Upper lobe of left lung (tissue), 6 donors: Measurements from ENCODE around the gene CNTNAP2. TPM values are rescaled to one million over a fixed set of nuclear protein-coding genes. Genes with fewer than 3 reads are reported as not detected.

Experiments
- ATAC-seq, 2 donors: fragments of 200-7000 bp; cut with Tn5 transposase; one replicate each; pipeline ENCODE4 v1.9.1; 2022; ENCODE audit warnings: mild to moderate bottlenecking in 2 of 2, moderate library complexity in 2 of 2; ENCODE audit not compliant: low FRiP score in 2 of 2
- DNase-seq, 2 donors: peaks; one replicate each; pipeline ENCODE4 v3.0.0-alpha.2; 2019 to 2020
- H3K27ac ChIP-seq, 4 donors: fragments of 200-600 bp; sonication (generic); one replicate each; pipeline ENCODE4 v1.5.1; 2016 to 2019
- H3K27me3 ChIP-seq, 4 donors: fragments of 200-600 bp; sonication (generic); one replicate each; pipeline ENCODE4 v1.5.1; 2017 to 2019
- H3K36me3 ChIP-seq, 4 donors: fragments of 200-600 bp; sonication (generic); one replicate each; pipeline ENCODE4 v1.5.1; 2016 to 2019
- H3K4me1 ChIP-seq, 4 donors: fragments of 200-600 bp; sonication (generic); one replicate each; pipeline ENCODE4 v1.5.1; 2018 to 2019
- H3K4me3 ChIP-seq, 4 donors: fragments of 200-600 bp; sonication (generic); one replicate each; pipeline ENCODE4 v1.5.1; 2017 to 2019; ENCODE audit warnings: mild to moderate bottlenecking in 2 of 4, moderate library complexity in 1 of 4
- H3K9me3 ChIP-seq, 4 donors: fragments of 200-600 bp; sonication (generic); one replicate each; pipeline ENCODE4 v1.5.1; 2018 to 2019
- EP300 ChIP-seq, 4 donors: sonication (generic); formaldehyde crosslinking; IDR thresholded peaks; one replicate each; pipeline ENCODE4 v1.5.1; 2017; ENCODE audit warnings: antibody characterized with exemption in 4 of 4, control low read depth in 2 of 4
- POLR2A ChIP-seq, 4 donors: fragments of 450-650 bp; IDR thresholded peaks; one replicate each; pipeline ENCODE4 v1.5.1; 2016 to 2017; ENCODE audit warnings: antibody characterized with exemption in 4 of 4, mild to moderate bottlenecking in 2 of 4
- POLR2AphosphoS5 ChIP-seq, 2 donors: sonication (generic); formaldehyde crosslinking; IDR thresholded peaks; one replicate each; pipeline ENCODE4 v1.5.1; 2017; ENCODE audit warnings: antibody characterized with exemption in 2 of 2
- WGBS, 2 donors: methylation state at CpG; one replicate each; pipeline ENCODE4 v1.1.5; 2017 to 2018; 5-methylcytosine and 5-hydroxymethylcytosine counted together
- total RNA-seq, 6 donors: library from RNA; depleted of rRNA in 4 of 6; stranded (reverse); fragments of >200 nt in 4 of 6; gene quantifications; one replicate each; pipeline versions ENCODE4 v1.1.0 to v1.2.1, GENCODE V29; 2016 to 2021
- TF ChIP-seq, protein P1 (sequence below), 6 experiments: fragments of 450-650 bp in 4 of 6; fragments of 200-600 bp in 2 of 6; sonication (generic) in 2 of 6; IDR thresholded peaks; one replicate each; pipeline ENCODE4 v1.5.1; 2016 to 2019; ENCODE audit warnings: antibody characterized with exemption in 6 of 6
- donor health status: DM: no; HTN: no; CAD: no; lungs with moderate emphysema.
- donor health status: DM: no; HTN: yes; CAD: no; lungs with severe emphysema.

Gene CNTNAP2
- total RNA-seq, 6 donors from 2014 or later, result 0.06 to 1.0 (median 0.37) TPM

DNA sequence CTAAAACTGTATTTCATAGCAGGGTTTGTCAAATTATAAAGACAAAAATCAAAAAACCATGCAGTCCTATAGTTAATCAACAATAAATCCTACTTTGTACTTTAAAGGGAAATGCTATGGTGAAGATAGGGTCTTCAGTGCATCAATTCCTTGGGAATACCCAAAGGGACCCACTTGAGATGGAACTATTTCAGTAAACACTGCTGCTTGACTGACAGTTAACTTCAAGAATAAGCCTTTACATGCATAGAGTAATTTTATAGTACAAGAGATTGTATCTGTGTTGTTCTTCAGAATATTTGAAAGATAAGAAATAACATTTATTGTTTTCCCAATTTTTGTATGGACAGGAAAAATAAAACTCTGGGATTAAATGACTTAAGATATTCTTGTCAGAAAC lies 1179.6 kb downstream of the CNTNAP2 start:
- DNase-seq, result no peak
- ATAC-seq, result no peak
- no peak for TF ChIP-seq POLR2A (IDR thresholded peaks at IDR 0.05)
- no peak for TF ChIP-seq POLR2AphosphoS5 (IDR thresholded peaks at IDR 0.05)
- TF ChIP-seq EP300 (IDR thresholded peaks at IDR 0.05), result no peak
- TF ChIP-seq, protein P1, sequence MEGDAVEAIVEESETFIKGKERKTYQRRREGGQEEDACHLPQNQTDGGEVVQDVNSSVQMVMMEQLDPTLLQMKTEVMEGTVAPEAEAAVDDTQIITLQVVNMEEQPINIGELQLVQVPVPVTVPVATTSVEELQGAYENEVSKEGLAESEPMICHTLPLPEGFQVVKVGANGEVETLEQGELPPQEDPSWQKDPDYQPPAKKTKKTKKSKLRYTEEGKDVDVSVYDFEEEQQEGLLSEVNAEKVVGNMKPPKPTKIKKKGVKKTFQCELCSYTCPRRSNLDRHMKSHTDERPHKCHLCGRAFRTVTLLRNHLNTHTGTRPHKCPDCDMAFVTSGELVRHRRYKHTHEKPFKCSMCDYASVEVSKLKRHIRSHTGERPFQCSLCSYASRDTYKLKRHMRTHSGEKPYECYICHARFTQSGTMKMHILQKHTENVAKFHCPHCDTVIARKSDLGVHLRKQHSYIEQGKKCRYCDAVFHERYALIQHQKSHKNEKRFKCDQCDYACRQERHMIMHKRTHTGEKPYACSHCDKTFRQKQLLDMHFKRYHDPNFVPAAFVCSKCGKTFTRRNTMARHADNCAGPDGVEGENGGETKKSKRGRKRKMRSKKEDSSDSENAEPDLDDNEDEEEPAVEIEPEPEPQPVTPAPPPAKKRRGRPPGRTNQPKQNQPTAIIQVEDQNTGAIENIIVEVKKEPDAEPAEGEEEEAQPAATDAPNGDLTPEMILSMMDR (IDR thresholded peaks at IDR 0.05), result no peak

DNA sequence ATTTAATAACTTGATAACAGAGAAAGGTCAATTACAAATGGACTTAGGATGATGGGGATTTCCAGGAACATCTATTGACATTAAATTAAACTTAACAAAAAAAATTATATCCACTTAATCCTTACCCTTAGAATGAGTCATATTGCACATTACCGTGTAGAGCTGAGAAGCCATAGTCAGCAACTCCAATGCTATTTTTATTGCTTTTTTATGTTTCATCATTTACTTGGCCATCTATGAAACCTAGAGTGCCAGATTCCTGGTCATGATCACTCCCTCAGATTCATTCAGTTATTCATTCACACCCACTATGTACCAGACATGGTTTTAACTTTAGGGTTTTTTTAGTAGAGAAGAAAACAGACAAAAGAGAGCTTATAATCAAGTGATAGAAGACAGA lies 1180.4 kb downstream of the CNTNAP2 start:
- Histone ChIP-seq H3K9me3 (no peaks in the 10 kb centered on the region), H3K27ac (no peak overlapping the region), H3K36me3 (no peaks in the 10 kb centered on the region), H3K27me3 (no peaks in the 10 kb centered on the region), H3K4me1 (no peaks in the 10 kb centered on the region), H3K4me3 (no peak overlapping the region)
- ATAC-seq (no peak), DNase-seq (no peak)
- TF ChIP-seq POLR2AphosphoS5 (IDR thresholded peaks at IDR 0.05), result no peak
- 81 to 86% methylated on average over 1 of the region's 1 CpG for WGBS, 2 donors

More for the DNA sequence above, 1179.6 kb downstream of the CNTNAP2 start:
- H3K9me3 ChIP-seq, result no peaks in the 10 kb centered on the region
- H3K27ac ChIP-seq, result no peak overlapping the region
- no peaks in the 10 kb centered on the region for H3K36me3 ChIP-seq
- no peaks in the 10 kb centered on the region for H3K4me1 ChIP-seq
- H3K27me3 ChIP-seq, result no peaks in the 10 kb centered on the region
- H3K4me3 ChIP-seq, result no peak overlapping the region

GRCh38 chr7:147298611-147299043 lies 1182.0 kb downstream of the CNTNAP2 start:
- TF ChIP-seq, protein P1 (IDR thresholded peaks at IDR 0.05), result no peak
- no peak for TF ChIP-seq EP300 (IDR thresholded peaks at IDR 0.05)
- TF ChIP-seq POLR2AphosphoS5 (IDR thresholded peaks at IDR 0.05), result no peak
- TF ChIP-seq POLR2A (IDR thresholded peaks at IDR 0.05), result no peak
- ATAC-seq (no peak), DNase-seq (no peak)
- H3K4me1 ChIP-seq, result no peaks in the 10 kb centered on the region
- H3K36me3 ChIP-seq, result no peaks in the 10 kb centered on the region
- H3K4me3 ChIP-seq, result no peak overlapping the region
- no peaks in the 10 kb centered on the region for H3K9me3 ChIP-seq
- WGBS, 2 donors, result 18 to 29% methylated on average over 1 of the region's 1 CpG
- no peaks in the 10 kb centered on the region for H3K27me3 ChIP-seq
- no peak overlapping the region for H3K27ac ChIP-seq

DNA sequence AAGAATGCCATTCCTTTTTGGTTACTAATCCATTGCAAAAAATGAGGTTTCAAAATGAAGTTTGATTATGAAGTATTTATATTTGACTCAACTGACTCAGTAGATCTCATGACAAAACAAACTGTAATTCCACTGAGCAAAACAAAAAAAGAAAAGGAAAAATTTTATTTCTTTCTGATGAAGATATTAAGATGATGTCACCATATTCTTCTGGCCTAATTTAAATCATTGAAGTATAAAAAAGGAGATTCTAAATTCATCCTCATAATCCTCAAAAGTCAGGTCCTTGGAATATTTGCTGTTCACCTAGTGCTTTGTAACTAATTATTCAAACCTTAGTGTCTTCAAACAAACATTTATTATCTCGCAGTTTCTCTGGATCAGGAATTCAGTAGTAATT lies 1183.7 kb downstream of the CNTNAP2 start:
- no peak for TF ChIP-seq POLR2AphosphoS5 (IDR thresholded peaks at IDR 0.05)
- TF ChIP-seq EP300 (IDR thresholded peaks at IDR 0.05), result no peak
- no peak for TF ChIP-seq POLR2A (IDR thresholded peaks at IDR 0.05)
- TF ChIP-seq, protein P1 (IDR thresholded peaks at IDR 0.05), result no peak
- H3K4me3 ChIP-seq, result no peak overlapping the region
- DNase-seq (no peak), ATAC-seq (no peak)
- H3K27me3 ChIP-seq, result no peaks in the 10 kb centered on the region
- no peaks in the 10 kb centered on the region for H3K9me3 ChIP-seq
- 91 to 95% methylated on average over 1 of the region's 1 CpG for whole genome bisulfite sequencing, 2 donors
- no peak overlapping the region for H3K27ac ChIP-seq
- no peaks in the 10 kb centered on the region for H3K36me3 ChIP-seq
- H3K4me1 ChIP-seq, result no peaks in the 10 kb centered on the region

GRCh38 chr7:147304376-147304775 lies 1187.8 kb downstream of the CNTNAP2 start:
- Histone ChIP-seq H3K4me1 (no peaks in the 10 kb centered on the region), H3K27me3 (no peaks in the 10 kb centered on the region), H3K4me3 (no peak overlapping the region), H3K9me3 (no peaks in the 10 kb centered on the region), H3K27ac (no peak overlapping the region), H3K36me3 (no peaks in the 10 kb centered on the region)
- no peak for TF ChIP-seq POLR2A (IDR thresholded peaks at IDR 0.05)
- TF ChIP-seq, protein P1 (IDR thresholded peaks at IDR 0.05), result no peak
- no peak for TF ChIP-seq POLR2AphosphoS5 (IDR thresholded peaks at IDR 0.05)
- TF ChIP-seq EP300 (IDR thresholded peaks at IDR 0.05), result no peak
- ATAC-seq (no peak), DNase-seq (no peak)
- 80% methylated on average over 2 of the region's 2 CpGs for WGBS, 2 donors
